EH (cell line): ENCODE results near the gene KATNAL1.

Experiments used
- DNase-seq: peaks from one replicate; pipeline ENCODE4 v3.0.0-alpha.2; 2015; ENCODE audit warnings: low read depth

KATNAL1 gene

DNA sequence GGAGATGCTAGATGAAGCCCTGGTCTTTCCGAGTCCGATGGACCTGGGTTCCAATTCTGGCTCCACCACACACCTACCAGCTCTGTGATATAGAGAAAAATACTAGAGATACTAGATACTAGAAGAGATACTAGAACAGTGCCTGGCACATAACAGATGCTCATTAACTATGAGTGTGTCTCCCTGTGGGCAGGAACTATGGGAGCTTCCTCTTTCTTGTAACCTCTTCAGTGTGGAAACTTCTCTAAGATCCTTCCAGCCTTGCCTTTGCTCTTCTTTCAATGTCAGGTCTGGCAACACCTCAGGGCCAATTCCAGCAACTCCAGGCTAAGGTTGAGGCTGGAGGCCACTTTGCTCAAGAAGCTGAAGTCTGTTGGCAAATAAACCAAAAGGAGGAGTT, 143.9 kb downstream of the KATNAL1 start:
- DNase-seq: no peak

DNA sequence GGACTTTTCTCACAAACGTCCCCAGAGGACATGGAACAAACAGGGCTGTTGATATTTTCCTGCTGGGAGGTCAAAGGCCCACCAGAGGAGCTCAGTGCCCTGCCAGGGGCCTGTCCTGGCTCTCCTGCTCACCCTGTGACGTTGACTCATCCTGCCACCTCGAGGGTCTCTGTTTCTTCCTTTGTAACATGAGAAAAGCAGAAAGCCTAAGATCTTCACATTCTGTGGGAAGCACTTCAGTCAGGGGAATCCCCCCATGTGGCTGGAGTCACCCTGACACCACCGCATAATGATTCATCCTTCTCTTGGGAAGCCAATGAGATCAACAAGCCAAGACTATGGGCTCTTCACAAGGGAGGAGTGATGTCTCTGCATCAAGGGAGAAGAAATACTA, 147.9 kb downstream of the KATNAL1 start:
- DNase-seq: peak; percentile 84

DNA sequence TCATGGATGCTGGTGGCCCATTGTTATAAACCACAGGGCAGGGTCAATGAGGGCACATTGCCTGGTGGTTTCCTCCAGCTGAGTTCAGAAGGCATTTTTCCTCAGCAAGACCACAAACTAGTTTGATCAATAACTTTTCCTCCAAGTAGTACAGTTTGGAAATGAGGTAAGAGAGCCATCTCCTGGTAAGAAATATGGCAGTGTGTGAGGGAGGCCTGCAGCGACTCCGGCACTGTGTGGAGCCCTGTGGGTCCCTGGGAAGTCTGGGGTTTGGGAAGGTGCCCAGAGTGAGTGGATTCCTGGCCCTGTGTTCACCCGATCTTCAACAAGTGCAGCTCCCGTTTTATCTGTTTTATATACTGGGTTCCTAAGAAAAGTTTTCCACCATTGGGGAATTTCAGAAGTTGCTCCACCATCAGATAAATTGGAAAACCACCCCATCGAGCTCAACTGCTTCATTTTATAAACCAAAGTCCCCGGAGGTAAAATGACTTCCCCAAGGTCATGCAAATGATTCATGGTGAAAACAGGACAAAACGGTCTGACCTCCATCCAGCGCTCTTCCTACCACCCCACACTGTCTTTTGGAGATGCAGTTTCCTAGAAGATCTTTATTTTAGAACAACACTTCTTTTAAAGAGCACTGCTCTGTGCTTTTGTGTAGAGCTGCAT, 148.4 kb downstream of the KATNAL1 start:
- DNase-seq: peak; percentile 79

DNA sequence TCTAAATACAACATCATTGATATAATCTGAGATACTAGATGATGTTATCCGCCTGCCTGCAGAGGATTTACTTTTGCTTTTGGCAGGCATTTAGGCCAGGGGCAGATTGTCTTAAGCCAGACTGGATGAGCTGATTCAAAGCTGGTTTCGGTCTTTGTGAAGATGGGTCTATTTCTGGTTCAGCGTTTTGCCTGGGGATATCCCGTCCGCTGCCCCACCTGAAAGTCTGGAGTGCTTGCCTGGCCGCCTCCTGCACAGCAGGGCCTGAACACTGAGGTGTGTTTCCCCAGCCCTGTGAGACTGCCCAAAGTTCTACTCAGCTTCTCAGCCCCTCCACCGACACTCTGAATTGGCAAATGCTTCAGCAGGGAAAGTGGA, 149.7 kb downstream of the KATNAL1 start:
- no peak for DNase-seq

DNA sequence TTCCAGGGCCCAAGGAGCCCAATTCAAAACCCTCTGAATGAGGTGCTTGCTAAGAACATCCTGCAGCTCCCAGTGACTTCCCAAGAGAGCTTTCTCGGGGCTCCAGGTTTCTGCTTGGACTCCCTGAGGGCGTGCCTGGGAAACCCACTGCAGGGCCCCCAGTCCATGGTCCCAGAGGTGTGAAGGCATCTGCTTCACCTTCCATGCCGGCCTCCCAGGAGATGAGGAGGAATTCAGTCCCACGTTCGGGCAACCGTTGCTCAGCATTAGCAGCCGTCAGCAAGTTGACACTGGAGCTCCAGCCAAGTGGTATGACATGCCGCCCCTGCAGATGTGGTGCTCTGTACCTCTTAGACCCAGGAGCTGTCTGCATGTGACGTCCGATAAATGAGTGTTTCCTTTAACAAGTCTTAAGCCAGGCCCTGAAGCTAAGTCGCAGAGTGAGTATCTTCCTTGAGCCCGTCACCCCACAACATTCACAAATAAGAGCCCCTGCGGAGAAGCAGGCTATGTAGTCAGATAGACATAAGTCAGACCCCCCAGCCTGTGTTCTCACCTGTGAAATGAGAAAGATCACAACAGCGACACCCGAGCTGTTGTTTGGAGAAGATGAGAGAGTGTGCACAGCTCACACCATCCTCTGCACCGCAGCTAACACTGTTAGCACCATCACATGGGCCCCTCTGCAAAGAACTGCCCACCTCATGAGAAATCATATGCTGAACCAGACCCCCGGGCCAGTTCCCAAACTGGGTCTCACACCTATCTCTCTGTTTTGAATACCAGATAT, 150.3 kb downstream of the KATNAL1 start:
- DNase-seq: no peak

DNA sequence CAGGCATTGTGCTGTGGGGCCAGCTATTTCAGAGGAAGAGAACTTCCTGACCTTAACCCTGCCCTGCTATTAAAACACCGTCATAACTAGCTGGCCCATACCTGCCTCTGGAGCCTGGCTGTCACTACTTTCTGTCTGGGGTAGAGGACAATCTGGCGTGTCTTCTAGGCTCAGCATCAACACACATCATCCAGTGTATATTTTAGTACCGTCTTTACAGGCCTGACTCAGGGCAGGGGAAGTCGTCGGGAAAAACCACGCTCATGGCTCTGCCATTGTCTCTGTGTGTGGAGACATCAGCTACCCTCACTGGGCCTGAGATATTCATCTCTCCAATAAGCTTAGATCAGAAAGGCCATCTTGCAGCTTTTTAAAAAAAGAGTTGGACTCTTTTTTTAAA, 151.1 kb downstream of the KATNAL1 start:
- DNase-seq: peak; percentile 47

DNA sequence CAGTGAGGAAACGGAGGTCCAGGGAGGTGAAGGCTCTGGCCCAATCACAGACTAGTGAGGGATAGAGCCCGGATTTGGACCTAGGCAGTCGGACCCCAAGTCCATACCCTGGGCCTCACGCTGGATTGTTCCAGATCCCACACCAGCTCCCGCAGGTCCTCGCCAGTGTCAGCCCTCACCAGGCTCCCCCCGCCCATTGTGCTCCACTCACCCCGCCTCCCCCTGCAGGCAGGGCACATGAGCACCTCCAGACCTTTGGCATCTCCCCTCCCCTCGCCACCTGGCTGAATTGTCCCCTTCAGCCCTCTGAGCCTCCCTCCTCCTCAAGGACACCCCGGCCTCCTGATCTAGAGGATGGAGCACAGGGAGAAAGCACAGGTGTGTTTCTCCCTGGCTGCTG, 152.4 kb downstream of the KATNAL1 start:
- no peak for DNase-seq

DNA sequence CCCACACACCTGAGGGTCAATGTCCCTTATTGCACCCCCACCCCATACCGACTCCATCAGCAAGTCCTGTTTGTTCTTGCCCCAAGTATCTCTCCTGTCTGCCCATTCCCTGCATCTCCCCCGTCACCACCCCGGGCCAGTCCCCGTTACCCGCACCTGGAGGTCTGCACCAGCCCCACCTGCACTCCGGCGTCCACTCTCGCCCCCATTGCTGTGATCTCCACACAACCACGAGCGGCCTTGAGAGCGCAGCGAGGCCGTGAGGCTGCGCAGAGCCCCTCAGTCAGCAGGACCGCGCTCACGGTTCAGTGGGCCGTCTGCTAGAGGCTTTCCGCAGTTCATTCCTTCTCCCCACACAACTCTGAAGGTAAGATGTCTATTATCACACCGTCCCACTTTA, 152.8 kb downstream of the KATNAL1 start:
- no peak for DNase-seq

DNA sequence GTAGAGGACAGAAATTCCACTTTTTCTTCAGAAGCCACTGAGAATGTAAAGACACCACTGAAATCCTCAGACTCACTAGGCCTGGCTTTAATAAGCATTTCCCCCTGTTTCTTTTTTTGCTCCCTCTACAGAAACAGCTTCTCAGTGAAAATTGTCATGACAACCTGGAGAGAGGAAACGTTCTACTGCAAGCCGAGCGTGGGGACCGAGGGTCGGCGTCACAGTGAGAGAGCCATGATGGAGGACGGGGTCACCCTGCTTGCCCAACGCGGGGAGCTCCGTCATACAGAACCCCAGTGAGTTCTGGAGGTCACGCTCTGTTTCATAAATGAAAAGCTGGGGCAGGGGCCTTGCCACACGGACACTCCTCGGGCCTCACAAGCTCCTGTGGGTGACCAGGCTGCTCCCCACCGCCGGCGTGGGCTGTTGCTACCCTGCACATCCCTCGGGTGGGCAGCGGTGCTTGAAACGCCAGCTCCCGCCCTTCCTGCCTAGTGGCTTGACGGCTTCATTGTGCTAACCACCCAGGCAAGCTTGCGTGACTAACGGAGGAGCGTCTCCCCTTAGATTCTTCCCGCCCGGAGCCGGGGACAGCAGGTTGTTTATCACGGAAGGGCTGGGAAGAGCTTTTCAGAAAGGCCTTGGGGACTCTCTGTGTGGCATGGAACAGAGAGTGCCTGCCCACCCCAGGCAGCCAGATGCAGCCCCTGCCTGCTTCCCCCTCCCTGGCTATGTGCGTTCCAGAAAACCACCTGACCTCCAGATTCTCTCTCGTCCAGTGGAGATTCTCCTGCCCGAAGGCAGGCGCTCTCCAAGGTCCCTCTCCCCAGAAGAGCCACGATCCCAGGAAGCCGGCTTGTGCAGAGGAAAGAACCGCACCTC, 153.6 kb downstream of the KATNAL1 start:
- peak; percentile 64 for DNase-seq
